Uterus (tissue), 4 donors: ENCODE results near the gene PTPRN2. TPM values are rescaled to one million over a fixed set of nuclear protein-coding genes. Genes with fewer than 3 reads are reported as not detected.

Source experiments
- DNase-seq, 2 donors: peaks; one replicate each; pipeline ENCODE4 v3.0.0-alpha.2; 2019 to 2020
- H3K27ac ChIP-seq, 2 donors: fragments of 200-600 bp; sonication (generic); 1 replicate in 1 of 2; 2 replicates in 1 of 2; pipeline ENCODE4 v1.5.1; 2016 to 2018
- H3K27me3 ChIP-seq, 2 donors: fragments of 200-600 bp; sonication (generic); one replicate each; pipeline ENCODE4 v1.5.1; 2018 to 2019; ENCODE audit warnings: control low read depth in 1 of 2
- H3K36me3 ChIP-seq, 2 donors: fragments of 200-600 bp; sonication (generic); one replicate each; pipeline ENCODE4 v1.5.1; 2019; ENCODE audit warnings: control low read depth in 1 of 2
- H3K4me1 ChIP-seq, 2 donors: fragments of 200-600 bp; sonication (generic); one replicate each; pipeline ENCODE4 v1.5.1; 2018 to 2019; ENCODE audit warnings: control low read depth in 1 of 2
- H3K4me3 ChIP-seq, 2 donors: fragments of 200-600 bp; sonication (generic); 1 replicate in 1 of 2; 2 replicates in 1 of 2; pipeline ENCODE4 v1.5.1; 2018 to 2019; ENCODE audit warnings: mild to moderate bottlenecking in 1 of 2
- H3K9me3 ChIP-seq, 2 donors: fragments of 200-600 bp; sonication (generic); one replicate each; pipeline ENCODE4 v1.5.1; 2019; ENCODE audit warnings: control low read depth in 1 of 2
- CTCF ChIP-seq, 4 experiments: fragments of 200-600 bp in 2 of 4; fragments of 450-650 bp in 2 of 4; sonication (generic) in 2 of 4; IDR thresholded peaks; one replicate each; pipeline ENCODE4 v1.5.1; 2016 to 2019; ENCODE audit warnings: antibody characterized with exemption in 4 of 4, mild to moderate bottlenecking in 2 of 4, moderate library complexity in 1 of 4
- POLR2A ChIP-seq, 2 donors: fragments of 450-650 bp; IDR thresholded peaks; one replicate each; pipeline ENCODE4 v1.6.1; 2016; ENCODE audit warnings: antibody characterized with exemption in 2 of 2, mild to moderate bottlenecking in 1 of 2, moderate library complexity in 1 of 2
- intact Hi-C: fragments of 100-400 bp; cut with DNase I; formaldehyde crosslinking; loops from one replicate; pipeline ENCODE4 v1.15.1; 2023; ENCODE audit warnings: low total_unique reads
- total RNA-seq, 4 donors: library from RNA; depleted of rRNA in 3 of 4; stranded (reverse); fragments of >200 nt in 3 of 4; gene quantifications; one replicate each; pipeline versions ENCODE4 v1.1.0 to v1.2.4, GENCODE V29; 2014 to 2023
- donor health status: DM: yes; HTN: yes; CAD: no.

Gene PTPRN2
- total RNA-seq, 4 donors from 2014 or later, result 1.2 to 5.2 (median 2.3) TPM

- Histone ChIP-seq H3K27me3 (no peaks in the 10 kb centered on the region), H3K9me3 (no peaks in the 10 kb centered on the region), H3K4me1 (no peaks in the 10 kb centered on the region), H3K27ac (no peak overlapping the region), H3K4me3 (no peak overlapping the region), H3K36me3 (no peaks in the 10 kb centered on the region)
- DNase-seq, result no peak
- intact Hi-C loops, result no loop called here
- TF ChIP-seq POLR2A (IDR thresholded peaks at IDR 0.05) (no peak), CTCF (IDR thresholded peaks at IDR 0.05) (no peak)
Measured at GRCh38 chr7:158121441-158122045, 466.1 kb downstream of the PTPRN2 start.

GRCh38 chr7:158120716-158121115 lies 466.9 kb downstream of the PTPRN2 start:
- intact Hi-C loops, result no loop called here
- Histone ChIP-seq H3K36me3 (no peaks in the 10 kb centered on the region), H3K27me3 (no peaks in the 10 kb centered on the region), H3K4me1 (no peaks in the 10 kb centered on the region), H3K27ac (no peak overlapping the region), H3K9me3 (no peaks in the 10 kb centered on the region), H3K4me3 (no peak overlapping the region)
- TF ChIP-seq CTCF (IDR thresholded peaks at IDR 0.05) (no peak), POLR2A (IDR thresholded peaks at IDR 0.05) (no peak)
- DNase-seq, result no peak

- no peak overlapping the region for H3K4me3 ChIP-seq
- no peaks in the 10 kb centered on the region for H3K4me1 ChIP-seq
- no peaks in the 10 kb centered on the region for H3K36me3 ChIP-seq
- TF ChIP-seq CTCF (IDR thresholded peaks at IDR 0.05) (no peak), POLR2A (IDR thresholded peaks at IDR 0.05) (no peak)
- no peaks in the 10 kb centered on the region for H3K27me3 ChIP-seq
- H3K9me3 ChIP-seq, result no peaks in the 10 kb centered on the region
- DNase-seq, result no peak
- no peak overlapping the region for H3K27ac ChIP-seq
- intact Hi-C loops, result no loop called here
Measured at GRCh38 chr7:158120316-158120715, 467.3 kb downstream of the PTPRN2 start.

DNA sequence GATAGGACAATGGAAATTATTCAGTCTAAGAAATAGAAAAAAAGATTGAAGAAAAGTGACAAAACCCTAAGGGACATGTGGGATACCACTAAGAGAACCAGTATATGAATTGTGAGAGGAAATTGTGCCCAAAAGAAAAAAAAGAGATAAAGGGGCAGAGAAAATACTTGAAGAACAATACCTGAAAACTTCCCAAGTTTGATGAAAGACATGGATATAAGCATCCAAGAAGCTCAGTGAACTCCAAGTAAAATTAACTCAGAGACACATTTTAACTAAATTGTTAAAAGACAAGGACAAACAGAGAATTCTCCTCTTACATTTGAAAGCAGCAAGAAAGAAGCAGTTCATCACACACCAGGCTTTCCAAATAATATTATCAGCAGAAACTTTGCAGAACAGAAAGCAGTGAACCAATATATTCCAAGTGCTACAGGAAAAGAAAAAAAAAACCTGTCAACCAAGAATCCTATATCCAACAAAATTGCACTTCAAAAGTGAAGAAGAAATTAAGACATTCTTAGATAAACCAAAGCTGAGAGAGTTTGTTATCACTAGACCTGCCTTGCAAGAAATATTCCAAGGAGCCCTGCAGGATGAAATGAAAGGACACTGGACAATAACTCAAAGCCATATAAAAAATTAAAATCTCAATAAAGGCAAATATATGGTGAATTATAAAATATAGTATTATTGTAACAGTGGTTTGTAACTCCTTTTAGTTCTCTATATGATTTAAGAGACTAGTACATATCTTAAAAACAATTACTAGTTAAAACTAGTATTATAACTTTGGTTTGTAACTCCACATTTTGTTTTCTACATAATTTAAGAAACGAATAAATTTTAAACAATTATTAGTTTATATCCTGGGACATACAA lies 470.0 kb downstream of the PTPRN2 start:
- TF ChIP-seq POLR2A (IDR thresholded peaks at IDR 0.05) (no peak), CTCF (IDR thresholded peaks at IDR 0.05) (no peak)
- H3K36me3 ChIP-seq, result no peaks in the 10 kb centered on the region
- H3K9me3 ChIP-seq, result no peaks in the 10 kb centered on the region
- no peak overlapping the region for H3K4me3 ChIP-seq
- intact Hi-C loops, result no loop called here
- no peak for DNase-seq
- no peak overlapping the region for H3K27ac ChIP-seq
- H3K4me1 ChIP-seq, result no peaks in the 10 kb centered on the region
- H3K27me3 ChIP-seq, result no peaks in the 10 kb centered on the region

DNA sequence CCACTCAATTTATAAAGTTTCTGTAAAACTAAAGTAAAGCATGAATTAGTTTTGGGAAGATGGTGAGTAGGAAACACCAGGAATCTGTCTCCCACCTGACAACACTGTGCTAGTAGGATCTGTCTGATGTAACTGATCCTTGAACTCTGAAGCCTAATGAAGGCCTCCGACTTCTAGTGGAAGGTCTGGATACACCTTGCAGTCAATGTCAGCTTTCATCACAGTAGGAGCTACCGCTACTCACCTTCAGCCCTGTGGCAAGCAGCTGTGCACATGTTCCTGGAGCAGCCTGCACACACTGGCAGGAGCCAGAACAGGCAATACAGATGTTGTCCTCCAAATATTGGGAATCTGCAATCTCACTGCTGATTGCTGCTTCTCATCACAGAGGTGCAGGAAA lies 471.4 kb downstream of the PTPRN2 start:
- Histone ChIP-seq H3K4me1 (no peaks in the 10 kb centered on the region), H3K27ac (no peak overlapping the region), H3K27me3 (no peaks in the 10 kb centered on the region), H3K9me3 (no peaks in the 10 kb centered on the region), H3K36me3 (no peaks in the 10 kb centered on the region), H3K4me3 (no peak overlapping the region)
- no peak for DNase-seq
- intact Hi-C loops, result no loop called here
- TF ChIP-seq CTCF (IDR thresholded peaks at IDR 0.05), result no peak
- no peak for TF ChIP-seq POLR2A (IDR thresholded peaks at IDR 0.05)
